A673 (cell line): ENCODE results near the gene POLR1G. TPM values are rescaled to one million over a fixed set of nuclear protein-coding genes. Genes with fewer than 3 reads are reported as not detected.
A peak's percentile ranks its signal among the peaks of the same experiment; 100 is the strongest.
"Not testable (repeated sequence)": the region's sequence is repeated elsewhere in the genome, so short reads cannot be mapped to it uniquely, and the experiment has no call there.

Experiments
- BruUV-seq: library from RNA; stranded (reverse); fragments of 400-500 nt; replicated peaks from 2 replicates; lab custom pipeline; 2021; lab: Mats Ljungman, UMichigan
- CTCF ChIA-PET: fragments of 300-600 bp; sonication (Branson Sonifier 250); formaldehyde crosslinking; loops from one replicate; lab custom pipeline; 2022; ENCODE audit warnings: antibody characterized with exemption; lab: Charles Lee
- POLR2A ChIA-PET: fragments of 300-600 bp; sonication (Branson Sonifier 250); formaldehyde crosslinking; loops from one replicate; lab custom pipeline; 2022; ENCODE audit warnings: antibody characterized with exemption; ENCODE audit not compliant: low non-redundant PET; lab: Charles Lee
- DNase-seq: peaks from one replicate; pipeline ENCODE4 v3.0.0-alpha.2; 2015; ENCODE audit warnings: low spot score
- H3K27ac ChIP-seq: fragments of 200-600 bp; sonication (generic); 2 replicates; pipeline ENCODE4 v1.5.1; 2016; ENCODE audit warnings: mixed run types, low read depth, mild to moderate bottlenecking, mixed read lengths, antibody characterized with exemption, low read length; ENCODE audit not compliant: poor library complexity, severe bottlenecking
- H3K27me3 ChIP-seq: fragments of 200-600 bp; sonication (generic); replicated peaks from 2 replicates; pipeline ENCODE4 v1.6.1; 2017; ENCODE audit warnings: mixed run types, low read depth, mild to moderate bottlenecking, mixed read lengths, antibody characterized with exemption, low read length; ENCODE audit not compliant: insufficient read depth, poor library complexity
- H3K36me3 ChIP-seq: fragments of 200-600 bp; sonication (generic); 2 replicates; pipeline ENCODE4 v1.6.1; 2016; ENCODE audit warnings: mixed run types, mild to moderate bottlenecking, mixed read lengths, antibody characterized with exemption, low read length; ENCODE audit not compliant: insufficient read depth, poor library complexity, severe bottlenecking
- H3K4me1 ChIP-seq: fragments of 200-600 bp; sonication (generic); 2 replicates; pipeline ENCODE4 v1.6.1; 2017; ENCODE audit warnings: mixed run types, mild to moderate bottlenecking, mixed read lengths, antibody characterized with exemption, low read length; ENCODE audit not compliant: insufficient read depth, poor library complexity, severe bottlenecking
- H3K4me3 ChIP-seq: fragments of 200-600 bp; sonication (generic); 2 replicates; pipeline ENCODE4 v1.5.1; 2016; ENCODE audit warnings: low read depth, mixed run types, mild to moderate bottlenecking, mixed read lengths, low read length; ENCODE audit not compliant: poor library complexity, severe bottlenecking
- H3K9me3 ChIP-seq: fragments of 200-600 bp; sonication (generic); 2 replicates; pipeline ENCODE4 v1.6.1; 2016; ENCODE audit warnings: mixed run types, low read depth, mild to moderate bottlenecking, mixed read lengths, antibody characterized with exemption, low read length; ENCODE audit not compliant: poor library complexity, severe bottlenecking
- CTCF ChIP-seq: fragments of 300-800, 200-600 bp; sonication (generic); conservative IDR thresholded peaks from 2 replicates; pipeline ENCODE4 v1.5.1; 2017; ENCODE audit warnings: low read depth, mild to moderate bottlenecking, antibody characterized with exemption, low read length, moderate library complexity, mixed read lengths
- EZH2 ChIP-seq: fragments of 200-600 bp; sonication (generic); IDR thresholded peaks from 2 replicates; pipeline ENCODE4 v1.6.1; 2017; ENCODE audit warnings: borderline replicate concordance, low read depth, mild to moderate bottlenecking, mixed read lengths, antibody characterized with exemption, low read length; ENCODE audit not compliant: poor library complexity, severe bottlenecking
- intact Hi-C: fragments of 100-400 bp; cut with micrococcal nuclease; formaldehyde crosslinking; loops from one replicate; pipeline ENCODE4 v1.10.0; 2022; ENCODE audit not compliant: unreplicated experiment
- total RNA-seq: library from RNA; stranded (reverse); gene quantifications from 2 replicates; pipeline ENCODE4 v1.2.3, GENCODE V29; 2021

Gene POLR1G
- total RNA-seq, 1 experiment from 2014 or later: 30.1 TPM

GRCh38 chr19:45405435-45406225 lies 814 bp upstream of the POLR1G start:
- H3K9me3 ChIP-seq: no peaks in the 10 kb centered on the region
- H3K4me1 ChIP-seq: peaks cover 10% of the 10 kb centered on the region
- H3K27ac ChIP-seq: peak overlapping the region; percentile 96
- intact Hi-C loops: no loop called here
- ChIA-PET POLR2A (interaction anchor here (0.6 to 0.7 kb wide), 2 partner anchors 27 to 404 kb away, joined by 3 read pairs; partner anchors contain the start of gene RELB), CTCF (interaction anchor here (0.6 kb wide), 1 partner anchor 22 kb away, joined by 4 read pairs; no protein-coding TSS in a partner anchor)
- BruUV-seq: no TSS peak
- peak overlapping the region; percentile 68 for H3K4me3 ChIP-seq
- H3K36me3 ChIP-seq: no peaks in the 10 kb centered on the region
- DNase-seq: peak; percentile 97
- H3K27me3 ChIP-seq: no peaks in the 10 kb centered on the region
- TF ChIP-seq CTCF (no peak), EZH2 (no peak)

DNA sequence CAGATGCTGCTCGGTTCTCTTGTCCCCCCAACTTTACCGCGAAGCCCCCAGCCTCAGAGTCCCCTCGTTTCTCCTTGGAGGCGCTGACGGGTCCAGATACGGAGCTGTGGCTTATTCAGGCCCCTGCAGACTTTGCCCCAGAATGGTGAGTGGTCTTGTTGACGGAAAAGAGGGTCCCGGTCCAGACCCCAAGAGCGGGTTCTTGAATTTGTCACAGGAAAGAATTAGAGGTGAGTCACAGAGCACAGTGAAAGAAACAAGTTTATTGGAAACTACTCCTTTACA lies 589 bp downstream of the POLR1G start:
- intact Hi-C loops: no loop called here
- Histone ChIP-seq H3K27me3 (no peaks in the 10 kb centered on the region), H3K36me3 (no peaks in the 10 kb centered on the region), H3K27ac (peak overlapping the region; percentile 96), H3K9me3 (no peaks in the 10 kb centered on the region), H3K4me1 (peaks cover 10% of the 10 kb centered on the region), H3K4me3 (peak overlapping the region; percentile 68)
- TF ChIP-seq EZH2: no peak
- TF ChIP-seq CTCF: no peak
- no peak for DNase-seq
- BruUV-seq: no TSS peak
- POLR2A ChIA-PET: no interaction called here
- CTCF ChIA-PET: no interaction called here

DNA sequence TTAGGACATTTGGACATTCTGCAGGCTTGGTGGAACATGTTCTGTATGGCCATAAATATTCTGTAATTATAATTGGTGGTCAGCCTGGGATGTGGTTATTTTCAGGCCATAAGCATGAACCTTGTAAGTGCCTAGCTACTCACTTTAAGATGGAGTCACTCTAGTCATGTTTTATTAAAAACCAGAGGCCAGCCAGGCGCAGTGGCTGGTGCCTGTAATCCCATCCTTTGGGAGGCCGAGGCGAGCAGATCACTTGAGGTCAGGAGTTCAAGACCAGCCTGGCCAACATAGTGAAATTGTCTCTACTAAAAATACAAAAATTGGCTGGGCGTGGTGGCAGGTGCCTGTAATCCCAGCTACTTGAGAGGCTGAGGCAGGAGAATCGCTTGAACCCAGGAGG lies 1.1 kb downstream of the POLR1G start:
- H3K36me3 ChIP-seq, BruUV-seq, H3K27me3 ChIP-seq, DNase-seq, H3K27ac ChIP-seq, POLR2A ChIA-PET, H3K4me1 ChIP-seq, intact Hi-C loops, H3K9me3 ChIP-seq, CTCF ChIA-PET: not testable (repeated sequence)
- H3K4me3 ChIP-seq: peak overlapping the region; percentile 68

GRCh38 chr19:45408121-45408520 lies 1.7 kb downstream of the POLR1G start:
- H3K4me1 ChIP-seq: peaks cover 10% of the 10 kb centered on the region
- DNase-seq: no peak
- H3K27ac ChIP-seq: no peak overlapping the region
- BruUV-seq: no TSS peak
- POLR2A ChIA-PET: no interaction called here
- TF ChIP-seq EZH2 (no peak), CTCF (no peak)
- peaks cover 7% of the 10 kb centered on the region for H3K36me3 ChIP-seq
- CTCF ChIA-PET: no interaction called here
- intact Hi-C loops: no loop called here
- no peaks in the 10 kb centered on the region for H3K9me3 ChIP-seq
- H3K27me3 ChIP-seq: no peaks in the 10 kb centered on the region
- no peak overlapping the region for H3K4me3 ChIP-seq
